H9 (cell line): Measurements from ENCODE around the gene PHF21B. TPM values are rescaled to one million over a fixed set of nuclear protein-coding genes. Genes with fewer than 3 reads are reported as not detected.

Source experiments
- DNase-seq: peaks from one replicate; pipeline ENCODE4 v3.0.0-alpha.2; 2017
- H2AFZ ChIP-seq: one replicate; pipeline ENCODE4 v1.6.1; 2013; ENCODE audit warnings: mild to moderate bottlenecking, low read length, control low read depth, moderate library complexity
- H2AK5ac ChIP-seq: 2 replicates; pipeline ENCODE4 v1.6.1; 2013; ENCODE audit warnings: low read length, control low read depth, mixed read lengths; ENCODE audit not compliant: insufficient read length
- H2BK120ac ChIP-seq: one replicate; pipeline ENCODE4 v1.6.1; 2013; ENCODE audit warnings: low read depth, mild to moderate bottlenecking, low read length, control low read depth, inconsistent platforms; ENCODE audit not compliant: poor library complexity, severe bottlenecking
- H2BK12ac ChIP-seq: 2 replicates; pipeline ENCODE4 v1.6.1; 2013; ENCODE audit warnings: low read length, control low read depth, mixed read lengths, low read depth; ENCODE audit not compliant: insufficient read length
- H2BK15ac ChIP-seq: 2 replicates; pipeline ENCODE4 v1.6.1; 2013; ENCODE audit warnings: low read depth, low read length, control low read depth
- H2BK20ac ChIP-seq: one replicate; pipeline ENCODE4 v1.6.1; 2013; ENCODE audit warnings: low read depth, mild to moderate bottlenecking, low read length, control low read depth, inconsistent platforms; ENCODE audit not compliant: poor library complexity, severe bottlenecking
- H2BK5ac ChIP-seq: 2 replicates; pipeline ENCODE4 v1.6.1; 2013; ENCODE audit warnings: low read length, control low read depth, mixed read lengths; ENCODE audit not compliant: insufficient read length
- H3K14ac ChIP-seq: 2 replicates; pipeline ENCODE4 v1.6.1; 2013; ENCODE audit warnings: low read length, control low read depth; ENCODE audit not compliant: insufficient read depth
- H3K18ac ChIP-seq: 2 replicates; pipeline ENCODE4 v1.6.1; 2013; ENCODE audit warnings: low read depth, mild to moderate bottlenecking, mixed read lengths, low read length, control low read depth; ENCODE audit not compliant: insufficient read length
- H3K23ac ChIP-seq: 2 replicates; pipeline ENCODE4 v1.6.1; 2013; ENCODE audit warnings: low read length, control low read depth, mixed read lengths, low read depth; ENCODE audit not compliant: insufficient read length
- H3K23me2 ChIP-seq: 2 replicates; pipeline ENCODE4 v1.6.1; 2013; ENCODE audit warnings: low read depth, mild to moderate bottlenecking, mixed read lengths, low read length, control low read depth; ENCODE audit not compliant: insufficient read length, poor library complexity, severe bottlenecking
- H3K27ac ChIP-seq: 2 replicates; pipeline ENCODE4 v1.5.1; 2013; ENCODE audit warnings: low read length, control low read depth, mixed read lengths, low read depth; ENCODE audit not compliant: insufficient read length
- H3K27me3 ChIP-seq: 2 replicates; pipeline ENCODE4 v1.6.1; 2013; ENCODE audit warnings: low read length, control low read depth, inconsistent platforms; ENCODE audit not compliant: insufficient read depth
- H3K4ac ChIP-seq: 2 replicates; pipeline ENCODE4 v1.6.1; 2013; ENCODE audit warnings: low read depth, mild to moderate bottlenecking, control low read depth, inconsistent platforms, low read length, moderate library complexity
- H3K4me1 ChIP-seq: 2 replicates; pipeline ENCODE4 v1.6.1; 2013; ENCODE audit warnings: low read length, control low read depth, inconsistent platforms; ENCODE audit not compliant: insufficient read depth
- H3K4me2 ChIP-seq: 2 replicates; pipeline ENCODE4 v1.6.1; 2013; ENCODE audit warnings: low read length, control low read depth, mixed read lengths; ENCODE audit not compliant: insufficient read length, insufficient read depth
- H3K56ac ChIP-seq: 2 replicates; pipeline ENCODE4 v1.6.1; 2013; ENCODE audit warnings: low read depth, mild to moderate bottlenecking, mixed read lengths, low read length, control low read depth; ENCODE audit not compliant: insufficient read length
- H3K79me1 ChIP-seq: 2 replicates; pipeline ENCODE4 v1.6.1; 2013; ENCODE audit warnings: low read depth, mild to moderate bottlenecking, moderate library complexity, low read length, control low read depth, inconsistent platforms; ENCODE audit not compliant: insufficient read depth, poor library complexity, severe bottlenecking
- H3K79me2 ChIP-seq: 2 replicates; pipeline ENCODE4 v1.6.1; 2013; ENCODE audit warnings: low read length, control low read depth, inconsistent platforms; ENCODE audit not compliant: insufficient read depth
- H3K9ac ChIP-seq: 2 replicates; pipeline ENCODE4 v1.6.1; 2013; ENCODE audit warnings: low read length, control low read depth, mixed read lengths; ENCODE audit not compliant: insufficient read length; ENCODE audit errors: extremely low read depth
- H3K9me3 ChIP-seq: one replicate; pipeline ENCODE4 v1.6.1; 2013; ENCODE audit warnings: low read depth, low read length, inconsistent platforms; ENCODE audit not compliant: control insufficient read depth
- H3T11ph ChIP-seq: one replicate; pipeline ENCODE4 v1.6.1; 2013; ENCODE audit warnings: mild to moderate bottlenecking, low read length, control low read depth, inconsistent platforms
- H4K20me1 ChIP-seq: one replicate; pipeline ENCODE4 v1.6.1; 2013; ENCODE audit not compliant: control insufficient read depth, insufficient read length, insufficient read depth
- H4K5ac ChIP-seq: 2 replicates; pipeline ENCODE4 v1.6.1; 2013; ENCODE audit warnings: low read depth, mild to moderate bottlenecking, mixed read lengths, low read length, control low read depth; ENCODE audit not compliant: insufficient read length
- H4K8ac ChIP-seq: replicated peaks from 2 replicates; pipeline ENCODE4 v1.6.1; 2013; ENCODE audit warnings: low read length, control low read depth, mixed read lengths, low read depth; ENCODE audit not compliant: insufficient read length
- H4K91ac ChIP-seq: 2 replicates; pipeline ENCODE4 v1.6.1; 2013; ENCODE audit warnings: low read depth, mild to moderate bottlenecking, moderate library complexity, mixed read lengths, low read length, control low read depth; ENCODE audit not compliant: insufficient read length
- H3K27ac Mint-ChIP-seq, 3 experiments: 2 replicates in 2 of 3; 3 replicates in 1 of 3; pipeline ENCODE4 v1.8.0; 2020 to 2021; ENCODE audit warnings: mixed read lengths in 3 of 3, mild to moderate bottlenecking in 1 of 3, moderate library complexity in 1 of 3
- H3K27me3 Mint-ChIP-seq: 2 replicates; pipeline ENCODE4 v1.8.0; 2021; ENCODE audit warnings: low read depth, mild to moderate bottlenecking, moderate library complexity, mixed read lengths
- H3K36me3 Mint-ChIP-seq, 3 experiments: 2 replicates in 2 of 3; 3 replicates in 1 of 3; pipeline ENCODE4 v1.8.0; 2020 to 2021; ENCODE audit warnings: low read depth in 3 of 3, mixed read lengths in 3 of 3; ENCODE audit not compliant: insufficient read depth in 1 of 3
- H3K4me1 Mint-ChIP-seq, 2 experiments: 2 replicates each; pipeline ENCODE4 v1.8.0; 2020; ENCODE audit warnings: mixed read lengths in 2 of 2
- H3K4me3 Mint-ChIP-seq, 2 experiments: 2 replicates in 1 of 2; 3 replicates in 1 of 2; pipeline ENCODE4 v1.8.0; 2020 to 2021; ENCODE audit warnings: mild to moderate bottlenecking in 2 of 2, mixed read lengths in 2 of 2, moderate library complexity in 1 of 2
- H3K9me3 Mint-ChIP-seq, 2 experiments: 2 replicates in 1 of 2; 3 replicates in 1 of 2; pipeline ENCODE4 v1.8.0; 2020; ENCODE audit warnings: mild to moderate bottlenecking in 2 of 2, mixed read lengths in 2 of 2, moderate library complexity in 1 of 2
- CTCF ChIP-seq: fragments of 200-600 bp; sonication (generic); conservative IDR thresholded peaks from 3 replicates; pipeline ENCODE4 v1.8.0; 2021; ENCODE audit warnings: antibody characterized with exemption, mild to moderate bottlenecking
- WGBS: extraction: QIAGEN DNeasy Blood & Tissue Kit; methylation state at CpG from one replicate; pipeline ENCODE4 v1.1.7; 2013; ENCODE audit warnings: missing lambda C conversion rate, low lambda C conversion rate, mixed read lengths; ENCODE audit not compliant: insufficient read length; ENCODE audit errors: extremely low coverage; 5-methylcytosine and 5-hydroxymethylcytosine counted together
- total RNA-seq: library from RNA; stranded (reverse); gene quantifications from 2 replicates; pipeline ENCODE4 v1.2.1, GENCODE V29; 2021

The PHF21B gene
- total RNA-seq, 1 experiment from 2014 or later = 60.3 TPM

- no peak overlapping the region for H4K5ac ChIP-seq
- no peaks in the 10 kb centered on the region for H3K27me3 ChIP-seq
- no peak overlapping the region for H3T11ph ChIP-seq
- no peak overlapping the region for H2AK5ac ChIP-seq
- H2BK120ac ChIP-seq = no peak overlapping the region
- H3K18ac ChIP-seq = no peak overlapping the region
- no peaks in the 10 kb centered on the region for H3K9me3 ChIP-seq
- H4K8ac ChIP-seq = no peak overlapping the region
- Mint-ChIP-seq H3K9me3 (peaks cover 0 to 8% of the 10 kb centered on the region in 2 experiments; a peak in 3 of 5 replicates), H3K27ac (peak overlapping the region; percentile 34 to 63 (median 55); a peak in 2 of 7 replicates), H3K4me1 (peaks cover 8 to 19% of the 10 kb centered on the region in 2 experiments; a peak in 3 of 4 replicates), H3K27me3 (no peaks in the 10 kb centered on the region), H3K36me3 (peaks cover 21 to 40% (median 25%) of the 10 kb centered on the region in 3 experiments), H3K4me3 (no peak overlapping the region)
- no peak overlapping the region for H3K27ac ChIP-seq
- no peaks in the 10 kb centered on the region for H3K79me2 ChIP-seq
- H3K14ac ChIP-seq = no peak overlapping the region; the same call in 1 of the 2 replicates
- H2BK12ac ChIP-seq = no peak overlapping the region
- H3K79me1 ChIP-seq = no peaks in the 10 kb centered on the region
- WGBS = no CpG with 5 or more reads among the region's 18 CpGs
- no peak overlapping the region for H2BK20ac ChIP-seq
- H2AFZ ChIP-seq = no peak overlapping the region
- no peak overlapping the region for H3K23ac ChIP-seq
- no peak overlapping the region for H4K91ac ChIP-seq
- no peak overlapping the region for H2BK5ac ChIP-seq
- H2BK15ac ChIP-seq = no peak overlapping the region
- no peaks in the 10 kb centered on the region for H3K23me2 ChIP-seq
- H3K9ac ChIP-seq = no peak overlapping the region
- no peaks in the 10 kb centered on the region for H4K20me1 ChIP-seq
- DNase-seq = no peak
- H3K4me2 ChIP-seq = no peak overlapping the region
- no peak overlapping the region for H3K56ac ChIP-seq
- TF ChIP-seq CTCF = no peak
- no peaks in the 10 kb centered on the region for H3K4me1 ChIP-seq
- H3K4ac ChIP-seq = no peak overlapping the region
These were observed 80.3 kb downstream of the PHF21B start for GRCh38 chr22:44929359-44930015.
